ENCODE data around the gene ZNF660.

ZNF660 gene

DNA sequence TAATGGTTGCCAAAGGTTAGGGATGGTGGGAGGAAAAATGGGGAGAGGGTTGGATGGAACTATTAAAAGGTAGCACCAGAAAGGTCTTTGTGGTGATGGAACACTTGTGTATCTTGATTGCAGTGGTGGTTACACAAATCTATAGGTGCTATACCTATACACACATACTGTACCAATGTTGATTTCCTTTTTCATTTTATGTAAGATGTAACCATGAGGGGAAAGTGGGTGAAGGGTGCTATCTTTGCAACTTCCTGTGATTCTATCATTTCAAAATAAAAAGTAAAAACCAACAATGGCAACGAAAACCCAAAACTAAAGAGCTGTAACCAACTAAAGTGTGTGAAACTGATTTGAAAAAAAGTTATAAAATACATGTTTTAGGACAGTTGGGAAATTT lies 63.0 kb downstream of the ZNF660 start:
- FAIRE-seq (no peak), DNase-seq (ENCODE audit: insufficient read length, low spot score) (no peak)
- TF ChIP-seq, protein P1, sequence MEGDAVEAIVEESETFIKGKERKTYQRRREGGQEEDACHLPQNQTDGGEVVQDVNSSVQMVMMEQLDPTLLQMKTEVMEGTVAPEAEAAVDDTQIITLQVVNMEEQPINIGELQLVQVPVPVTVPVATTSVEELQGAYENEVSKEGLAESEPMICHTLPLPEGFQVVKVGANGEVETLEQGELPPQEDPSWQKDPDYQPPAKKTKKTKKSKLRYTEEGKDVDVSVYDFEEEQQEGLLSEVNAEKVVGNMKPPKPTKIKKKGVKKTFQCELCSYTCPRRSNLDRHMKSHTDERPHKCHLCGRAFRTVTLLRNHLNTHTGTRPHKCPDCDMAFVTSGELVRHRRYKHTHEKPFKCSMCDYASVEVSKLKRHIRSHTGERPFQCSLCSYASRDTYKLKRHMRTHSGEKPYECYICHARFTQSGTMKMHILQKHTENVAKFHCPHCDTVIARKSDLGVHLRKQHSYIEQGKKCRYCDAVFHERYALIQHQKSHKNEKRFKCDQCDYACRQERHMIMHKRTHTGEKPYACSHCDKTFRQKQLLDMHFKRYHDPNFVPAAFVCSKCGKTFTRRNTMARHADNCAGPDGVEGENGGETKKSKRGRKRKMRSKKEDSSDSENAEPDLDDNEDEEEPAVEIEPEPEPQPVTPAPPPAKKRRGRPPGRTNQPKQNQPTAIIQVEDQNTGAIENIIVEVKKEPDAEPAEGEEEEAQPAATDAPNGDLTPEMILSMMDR (IDR thresholded peaks at IDR 0.05; ENCODE audit: insufficient read depth, missing control alignments) = no peak

DNA sequence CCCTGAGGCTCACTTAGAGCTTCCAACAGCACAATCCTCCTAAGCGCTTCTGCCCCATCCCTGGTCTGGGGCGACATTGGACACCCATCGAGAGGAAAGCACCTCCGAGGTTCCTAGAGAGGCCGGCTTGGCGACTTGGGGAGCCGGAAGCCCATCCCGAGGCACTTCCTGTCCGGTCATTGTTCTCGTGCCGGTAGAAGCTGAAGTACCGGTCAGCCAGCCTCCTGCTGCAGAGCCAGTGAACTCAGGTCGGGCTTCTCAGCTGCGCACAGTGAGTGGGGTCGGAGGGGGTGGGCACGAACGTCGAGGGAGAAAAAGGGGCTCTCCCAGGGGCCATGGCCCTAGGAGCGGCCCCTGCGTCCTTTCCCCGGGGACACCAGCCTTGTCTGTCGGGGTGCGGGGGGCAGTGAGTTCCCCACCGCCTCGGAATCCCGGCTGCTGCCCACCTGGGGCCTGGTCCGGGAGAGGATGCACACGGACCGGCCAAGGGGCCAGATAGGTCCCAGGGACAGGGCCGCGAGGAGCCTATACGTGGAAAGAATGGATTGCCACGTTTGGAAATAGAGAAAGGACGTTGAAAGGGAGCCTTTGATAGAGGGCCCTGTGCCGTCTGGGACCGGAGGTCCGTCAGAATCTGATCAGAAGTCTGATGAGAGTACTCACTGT lies 63.9 kb downstream of the ZNF660 start, which contains the start of gene ZNF35:
TSS of gene ZNF35 (plus strand) at position 169 of the 666 bp plus-strand sequence. CDS start 2,336 bp downstream, outside the sequence.
- DNase-seq (ENCODE audit: insufficient read length, low spot score) (peak; percentile 75), FAIRE-seq (no peak)
- TF ChIP-seq, protein P1 (IDR thresholded peaks at IDR 0.05; ENCODE audit: insufficient read depth, missing control alignments) = no peak

Measured in D721Med (cell line).